CD4-positive, alpha-beta T cell (primary cell): ENCODE results near the gene PPP2R2B. TPM values are rescaled to one million over a fixed set of nuclear protein-coding genes. Genes with fewer than 3 reads are reported as not detected.

Experiments used
- ATAC-seq: fragments of 200-7000 bp; cut with Tn5 transposase; one replicate; pipeline ENCODE4 v1.10.0; 2022; ENCODE audit warnings: mild to moderate bottlenecking; ENCODE audit not compliant: poor library complexity
- CTCF ChIA-PET: fragments of 350-600 bp; sonication (Branson Sonifier 250); formaldehyde crosslinking; loops from one replicate; lab custom pipeline; 2021; ENCODE audit warnings: antibody characterized with exemption, inconsistent platforms; lab: Charles Lee
- POLR2A ChIA-PET: fragments of 350-600 bp; sonication (Branson Sonifier 250); formaldehyde crosslinking; loops from one replicate; lab custom pipeline; 2021; ENCODE audit warnings: antibody characterized with exemption, inconsistent platforms; lab: Charles Lee
- DNase-seq, 14 experiments: peaks; one replicate each; pipeline ENCODE4 v3.0.0-alpha.2; 2013 to 2020; ENCODE audit warnings: mixed read lengths in 2 of 14
- H3K27ac ChIP-seq, 2 donors: one replicate each; pipeline versions ENCODE4 v1.5.1 to v1.7.0; 2013; ENCODE audit warnings: low read length in 2 of 2, low read depth in 1 of 2, mild to moderate bottlenecking in 1 of 2
- H3K27me3 ChIP-seq, 2 experiments: 1 replicate in 1 of 2; 2 replicates in 1 of 2; pipeline versions ENCODE4 v1.6.1 to v1.7.0; 2013; ENCODE audit warnings: low read length in 2 of 2, control low read depth in 1 of 2, mild to moderate bottlenecking in 1 of 2, moderate library complexity in 1 of 2; ENCODE audit not compliant: insufficient read depth in 2 of 2, control insufficient read depth in 1 of 2
- H3K36me3 ChIP-seq: one replicate; pipeline ENCODE4 v1.6.1; 2013; ENCODE audit warnings: low read length, control low read depth; ENCODE audit not compliant: insufficient read depth
- H3K4me1 ChIP-seq: one replicate; pipeline ENCODE4 v1.6.1; 2013; ENCODE audit warnings: low read length, control low read depth; ENCODE audit not compliant: insufficient read depth
- H3K4me3 ChIP-seq: one replicate; pipeline ENCODE4 v1.5.1; 2013; ENCODE audit warnings: mild to moderate bottlenecking, low read length, moderate library complexity
- H3K9me3 ChIP-seq, 2 experiments: 1 replicate in 1 of 2; 2 replicates in 1 of 2; pipeline versions ENCODE4 v1.6.1 to v1.7.0; 2013; ENCODE audit warnings: low read length in 2 of 2, mild to moderate bottlenecking in 2 of 2, control low read depth in 1 of 2, moderate library complexity in 1 of 2; ENCODE audit not compliant: control insufficient read depth in 1 of 2, insufficient read depth in 1 of 2
- H3K27ac Mint-ChIP-seq: one replicate; pipeline ENCODE4 v1.8.0; 2020; ENCODE audit warnings: mixed read lengths
- H3K27me3 Mint-ChIP-seq: one replicate; pipeline ENCODE4 v1.8.0; 2021; ENCODE audit warnings: mixed read lengths
- H3K36me3 Mint-ChIP-seq: one replicate; pipeline ENCODE4 v1.8.0; 2021; ENCODE audit warnings: low read depth, mixed read lengths
- H3K4me1 Mint-ChIP-seq: one replicate; pipeline ENCODE4 v1.8.0; 2021; ENCODE audit warnings: low read depth, mixed read lengths
- H3K4me3 Mint-ChIP-seq: one replicate; pipeline ENCODE4 v1.8.0; 2020; ENCODE audit warnings: mild to moderate bottlenecking, mixed read lengths
- H3K9me3 Mint-ChIP-seq: one replicate; pipeline ENCODE4 v1.8.0; 2020; ENCODE audit warnings: mixed read lengths
- intact Hi-C, 2 experiments: fragments of 100-400 bp; cut with DNase I in 1 of 2; cut with micrococcal nuclease in 1 of 2; formaldehyde crosslinking; loops; one replicate each; pipeline versions ENCODE4 v1.15.1 to v1.9.0; 2023 to 2025; cut with DNase I, micrococcal nuclease
- total RNA-seq, 174 experiments: library from RNA in 2 of 174; stranded (reverse) in 2 of 174; gene quantifications; one replicate each; pipeline ENCODE4 v1.2.3 and lab custom pipeline; 2021 to 2026
- TF ChIP-seq, protein P1 (sequence below): fragments of 200-600 bp; IDR thresholded peaks from one replicate; pipeline ENCODE4 v1.8.0; 2022; ENCODE audit warnings: antibody characterized with exemption, mild to moderate bottlenecking

The PPP2R2B gene
- total RNA-seq, 2 experiments from 2014 or later: 4.1 to 4.2 TPM

DNA sequence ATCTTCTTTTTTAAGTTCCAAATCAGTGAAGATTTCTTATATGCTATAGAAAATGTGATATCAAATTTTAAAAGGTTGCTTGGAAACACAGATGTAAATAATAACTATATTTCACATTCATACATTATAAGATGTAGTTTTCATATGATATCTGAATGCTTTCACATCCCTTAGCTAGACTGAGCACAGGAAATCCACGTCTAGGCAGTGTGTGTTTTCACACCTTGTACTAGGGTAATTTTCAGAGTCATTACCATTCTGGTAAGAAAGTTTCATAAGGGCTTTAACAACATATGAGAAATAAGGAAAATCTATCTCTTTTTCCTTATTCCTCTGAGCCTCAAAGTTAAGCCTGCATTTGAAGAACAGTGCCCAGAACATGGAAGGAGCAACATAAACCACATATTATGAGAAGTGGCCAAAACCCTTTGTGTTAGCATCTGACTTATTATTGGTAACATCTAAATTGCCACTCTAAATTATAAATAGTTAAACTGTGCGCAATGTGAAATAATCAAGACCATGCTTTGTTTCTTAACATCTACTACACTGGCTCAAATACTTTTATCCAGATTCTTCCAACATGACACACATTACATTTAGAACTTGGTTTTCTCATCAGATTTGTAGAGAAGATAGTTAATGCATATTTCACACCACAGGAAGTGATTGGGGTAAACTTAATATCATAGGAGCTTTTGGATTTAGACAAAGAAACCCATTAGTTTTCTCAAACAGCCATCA, 113.3 kb downstream of the PPP2R2B start:
- H3K27me3 Mint-ChIP-seq: no peaks in the 10 kb centered on the region
- no peaks in the 10 kb centered on the region for H3K27me3 ChIP-seq
- CTCF ChIA-PET: no interaction called here
- DNase-seq (peak in 3 of 14 experiments; percentile 30 to 49 (median 33)), ATAC-seq (peak; percentile 32)
- no peak overlapping the region for H3K4me3 Mint-ChIP-seq
- H3K9me3 ChIP-seq: no peaks in the 10 kb centered on the region
- H3K36me3 ChIP-seq: no peaks in the 10 kb centered on the region
- H3K4me1 Mint-ChIP-seq: peaks cover 15% of the 10 kb centered on the region
- H3K4me1 ChIP-seq: no peaks in the 10 kb centered on the region
- H3K9me3 Mint-ChIP-seq: no peaks in the 10 kb centered on the region
- intact Hi-C loops: no loop called here
- TF ChIP-seq, protein P1, sequence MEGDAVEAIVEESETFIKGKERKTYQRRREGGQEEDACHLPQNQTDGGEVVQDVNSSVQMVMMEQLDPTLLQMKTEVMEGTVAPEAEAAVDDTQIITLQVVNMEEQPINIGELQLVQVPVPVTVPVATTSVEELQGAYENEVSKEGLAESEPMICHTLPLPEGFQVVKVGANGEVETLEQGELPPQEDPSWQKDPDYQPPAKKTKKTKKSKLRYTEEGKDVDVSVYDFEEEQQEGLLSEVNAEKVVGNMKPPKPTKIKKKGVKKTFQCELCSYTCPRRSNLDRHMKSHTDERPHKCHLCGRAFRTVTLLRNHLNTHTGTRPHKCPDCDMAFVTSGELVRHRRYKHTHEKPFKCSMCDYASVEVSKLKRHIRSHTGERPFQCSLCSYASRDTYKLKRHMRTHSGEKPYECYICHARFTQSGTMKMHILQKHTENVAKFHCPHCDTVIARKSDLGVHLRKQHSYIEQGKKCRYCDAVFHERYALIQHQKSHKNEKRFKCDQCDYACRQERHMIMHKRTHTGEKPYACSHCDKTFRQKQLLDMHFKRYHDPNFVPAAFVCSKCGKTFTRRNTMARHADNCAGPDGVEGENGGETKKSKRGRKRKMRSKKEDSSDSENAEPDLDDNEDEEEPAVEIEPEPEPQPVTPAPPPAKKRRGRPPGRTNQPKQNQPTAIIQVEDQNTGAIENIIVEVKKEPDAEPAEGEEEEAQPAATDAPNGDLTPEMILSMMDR: no peak
- peak overlapping the region in 1 of 2 donors; percentile 30 for H3K27ac ChIP-seq
- POLR2A ChIA-PET: no interaction called here
- no peak overlapping the region for H3K27ac Mint-ChIP-seq
- H3K36me3 Mint-ChIP-seq: no peaks in the 10 kb centered on the region
- no peak overlapping the region for H3K4me3 ChIP-seq

DNA sequence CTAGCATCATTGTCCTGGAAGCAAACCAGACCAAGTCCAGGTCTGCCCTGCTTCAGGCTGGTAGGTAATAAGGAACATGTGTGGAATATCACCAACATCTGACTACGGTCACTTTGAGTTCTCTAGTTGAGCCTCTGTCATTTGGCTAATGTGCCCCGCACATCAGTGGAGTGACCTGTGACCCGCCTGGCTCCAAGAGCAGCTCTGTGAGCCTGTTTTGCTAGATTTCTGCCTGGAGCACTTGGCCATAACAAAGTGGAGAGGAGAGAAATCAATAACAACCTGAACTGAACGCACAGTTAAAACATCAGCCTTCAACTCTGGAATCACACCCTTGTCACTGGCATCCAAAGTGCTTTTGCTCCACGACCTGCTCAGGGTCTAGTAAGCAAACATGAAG, 115.7 kb downstream of the PPP2R2B start:
- ChIA-PET POLR2A (interaction anchor here (1.1 kb wide), 1 partner anchor 11 kb away, joined by 3 read pairs; no protein-coding TSS in a partner anchor), CTCF (no interaction called here)
- Mint-ChIP-seq H3K36me3 (no peaks in the 10 kb centered on the region), H3K9me3 (no peaks in the 10 kb centered on the region), H3K27me3 (no peaks in the 10 kb centered on the region), H3K4me3 (no peak overlapping the region), H3K27ac (no peak overlapping the region), H3K4me1 (peaks cover 23% of the 10 kb centered on the region)
- DNase-seq (no peak), ATAC-seq (no peak)
- H3K27ac ChIP-seq: no peak overlapping the region
- H3K36me3 ChIP-seq: no peaks in the 10 kb centered on the region
- TF ChIP-seq, protein P1: no peak
- H3K4me1 ChIP-seq: peaks cover 3% of the 10 kb centered on the region
- intact Hi-C loops: no loop called here
- no peaks in the 10 kb centered on the region for H3K27me3 ChIP-seq
- no peaks in the 10 kb centered on the region for H3K9me3 ChIP-seq
- no peak overlapping the region for H3K4me3 ChIP-seq

DNA sequence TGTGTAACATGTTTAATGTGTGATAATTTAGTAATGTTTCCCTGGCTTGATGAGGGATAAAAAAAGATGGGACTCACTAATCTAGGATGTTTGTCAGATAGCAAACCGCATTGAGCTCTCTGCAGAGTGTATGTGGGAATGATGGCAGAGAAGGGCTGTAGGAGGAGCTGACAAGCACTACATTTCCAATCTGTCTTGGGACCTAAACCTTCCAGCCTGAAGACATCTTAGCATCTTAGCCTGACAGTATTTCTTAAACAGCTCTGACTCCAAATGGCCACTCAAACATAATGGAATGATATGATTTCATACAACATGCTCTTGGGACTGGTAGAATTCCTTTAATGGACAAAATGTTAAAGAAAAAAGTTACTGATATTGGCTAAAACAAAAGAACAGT, 116.7 kb downstream of the PPP2R2B start:
- Histone ChIP-seq H3K36me3 (no peaks in the 10 kb centered on the region), H3K9me3 (no peaks in the 10 kb centered on the region), H3K27ac (no peak overlapping the region), H3K4me3 (no peak overlapping the region), H3K27me3 (no peaks in the 10 kb centered on the region), H3K4me1 (peaks cover 3% of the 10 kb centered on the region)
- Mint-ChIP-seq H3K36me3 (no peaks in the 10 kb centered on the region), H3K4me3 (no peak overlapping the region), H3K4me1 (peaks cover 25% of the 10 kb centered on the region), H3K27ac (no peak overlapping the region), H3K9me3 (no peaks in the 10 kb centered on the region), H3K27me3 (no peaks in the 10 kb centered on the region)
- DNase-seq (no peak), ATAC-seq (no peak)
- intact Hi-C loops: no loop called here
- CTCF ChIA-PET: no interaction called here
- TF ChIP-seq, protein P1: no peak
- POLR2A ChIA-PET: interaction anchor here (1.1 kb wide), 1 partner anchor 10 kb away, joined by 3 read pairs; no protein-coding TSS in a partner anchor
